ACC112 (cell line): Measurements from ENCODE around the gene SPTB.

ENCODE experiments used
- H2AFZ ChIP-seq: fragments of 200-600 bp; sonication (generic); one replicate; pipeline ENCODE4 v1.6.0; 2017; ENCODE audit warnings: antibody characterized with exemption, low read length; ENCODE audit not compliant: unreplicated experiment
- H3K27ac ChIP-seq: fragments of 200-600 bp; sonication (generic); 2 replicates; pipeline ENCODE4 v1.5.1; 2014; ENCODE audit warnings: low read depth, mild to moderate bottlenecking, antibody characterized with exemption, low read length, moderate library complexity
- H3K27me3 ChIP-seq: fragments of 200-600 bp; sonication (generic); 2 replicates; pipeline ENCODE4 v1.6.1; 2014; ENCODE audit warnings: mild to moderate bottlenecking, antibody characterized with exemption, low read length, moderate library complexity, mixed read lengths; ENCODE audit not compliant: insufficient read depth
- H3K36me3 ChIP-seq: fragments of 200-600 bp; sonication (generic); 2 replicates; pipeline ENCODE4 v1.6.1; 2016; ENCODE audit warnings: mild to moderate bottlenecking, antibody characterized with exemption, low read length, moderate library complexity, mixed read lengths; ENCODE audit not compliant: insufficient read depth
- H3K4me1 ChIP-seq: fragments of 200-600 bp; sonication (generic); one replicate; pipeline ENCODE4 v1.6.1; 2016; ENCODE audit warnings: low read length, mixed read lengths; ENCODE audit not compliant: insufficient read depth, unreplicated experiment, control insufficient read depth
- H3K4me3 ChIP-seq: fragments of 200-600 bp; sonication (generic); 2 replicates; pipeline ENCODE4 v1.5.1; 2014; ENCODE audit warnings: mild to moderate bottlenecking, low read depth, low read length
- H3K79me2 ChIP-seq: fragments of 200-600 bp; sonication (generic); one replicate; pipeline ENCODE4 v1.6.0; 2016; ENCODE audit warnings: low read length; ENCODE audit not compliant: control insufficient read depth, unreplicated experiment, insufficient read depth

SPTB gene

GRCh38 chr14:64721391-64721791 is 158.3 kb downstream of the SPTB start:
- H3K36me3 ChIP-seq = no peaks in the 10 kb centered on the region
- H3K4me3 ChIP-seq = no peak overlapping the region
- H2AFZ ChIP-seq = no peak overlapping the region
- no peaks in the 10 kb centered on the region for H3K79me2 ChIP-seq
- H3K27me3 ChIP-seq = no peaks in the 10 kb centered on the region
- H3K27ac ChIP-seq = no peak overlapping the region
- H3K4me1 ChIP-seq = peaks cover 8% of the 10 kb centered on the region

GRCh38 chr14:64720131-64720576 is 159.6 kb downstream of the SPTB start:
- no peak overlapping the region for H3K27ac ChIP-seq

DNA sequence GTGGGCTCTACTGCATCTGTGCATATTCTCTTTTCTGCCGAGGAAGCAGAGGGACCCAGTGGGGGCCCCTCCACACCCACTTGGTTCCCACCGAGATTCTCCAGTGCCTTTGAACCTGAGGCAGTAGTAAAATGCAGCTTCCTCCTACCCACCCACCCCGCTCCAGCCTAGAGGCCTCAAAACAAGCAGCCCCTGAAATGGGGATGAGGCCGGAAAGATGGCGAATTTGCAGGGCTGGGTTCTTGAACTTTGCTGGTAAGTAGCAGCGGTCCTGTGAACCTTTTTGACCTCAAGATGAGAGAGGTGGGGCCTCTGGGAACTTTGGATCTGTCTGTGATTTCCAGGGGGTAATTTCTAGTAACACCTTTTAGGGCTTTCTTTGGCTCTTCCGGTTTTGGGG is 160.1 kb downstream of the SPTB start:
- Histone ChIP-seq H3K27me3 (no peaks in the 10 kb centered on the region), H3K4me1 (peaks cover 4% of the 10 kb centered on the region), H2AFZ (no peak overlapping the region), H3K36me3 (no peaks in the 10 kb centered on the region), H3K4me3 (no peak overlapping the region), H3K27ac (no peak overlapping the region), H3K79me2 (no peaks in the 10 kb centered on the region)

More at GRCh38 chr14:64720131-64720576, 159.6 kb downstream of the SPTB start:
- H3K4me1 ChIP-seq = peaks cover 4% of the 10 kb centered on the region
- H3K79me2 ChIP-seq = no peaks in the 10 kb centered on the region
- no peak overlapping the region for H3K4me3 ChIP-seq
- H3K27me3 ChIP-seq = no peaks in the 10 kb centered on the region
- no peak overlapping the region for H2AFZ ChIP-seq
- no peaks in the 10 kb centered on the region for H3K36me3 ChIP-seq

DNA sequence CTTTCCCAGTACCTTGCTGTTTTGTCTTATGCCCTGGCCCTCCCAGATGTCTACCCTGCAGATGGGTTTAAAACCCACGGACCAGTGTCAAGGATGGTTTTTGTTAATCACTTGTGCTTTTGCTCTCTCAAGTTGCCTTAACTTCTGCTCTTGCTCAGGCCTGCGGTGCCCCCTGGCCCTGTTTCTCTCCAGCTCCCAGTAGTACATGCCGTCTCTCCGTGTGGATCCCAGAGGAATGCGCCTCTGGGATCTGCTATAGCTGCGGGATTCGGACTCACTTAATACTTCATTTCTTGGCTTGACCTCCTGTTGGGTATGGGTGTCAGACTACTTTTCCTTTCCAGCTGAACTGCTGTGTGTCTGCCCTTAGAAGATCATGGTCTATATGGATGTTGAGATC is 160.9 kb downstream of the SPTB start:
- peaks cover 4% of the 10 kb centered on the region for H3K4me1 ChIP-seq
- H3K27ac ChIP-seq = no peak overlapping the region
- H3K27me3 ChIP-seq = no peaks in the 10 kb centered on the region
- no peak overlapping the region for H2AFZ ChIP-seq
- no peaks in the 10 kb centered on the region for H3K36me3 ChIP-seq
- H3K79me2 ChIP-seq = no peaks in the 10 kb centered on the region
- no peak overlapping the region for H3K4me3 ChIP-seq

- Histone ChIP-seq H3K4me1 (peaks cover 4% of the 10 kb centered on the region), H3K4me3 (no peak overlapping the region), H3K27me3 (no peaks in the 10 kb centered on the region), H3K36me3 (no peaks in the 10 kb centered on the region), H3K27ac (no peak overlapping the region), H2AFZ (no peak overlapping the region), H3K79me2 (no peaks in the 10 kb centered on the region)
Observed at GRCh38 chr14:64717870-64718269, 161.8 kb downstream of the SPTB start.

GRCh38 chr14:64715628-64716412 is 163.9 kb downstream of the SPTB start:
- Histone ChIP-seq H3K4me1 (peaks cover 4% of the 10 kb centered on the region), H3K79me2 (no peaks in the 10 kb centered on the region), H3K27me3 (no peaks in the 10 kb centered on the region; the same call in 1 of the 2 replicates), H3K36me3 (no peaks in the 10 kb centered on the region), H3K27ac (no peak overlapping the region), H3K4me3 (no peak overlapping the region), H2AFZ (no peak overlapping the region)

- Histone ChIP-seq H2AFZ (no peak overlapping the region), H3K79me2 (no peaks in the 10 kb centered on the region), H3K27me3 (no peaks in the 10 kb centered on the region; the same call in 1 of the 2 replicates), H3K27ac (no peak overlapping the region), H3K4me1 (no peaks in the 10 kb centered on the region), H3K36me3 (no peaks in the 10 kb centered on the region), H3K4me3 (no peak overlapping the region)
Observed at GRCh38 chr14:64715146-64715627, 164.5 kb downstream of the SPTB start.

DNA sequence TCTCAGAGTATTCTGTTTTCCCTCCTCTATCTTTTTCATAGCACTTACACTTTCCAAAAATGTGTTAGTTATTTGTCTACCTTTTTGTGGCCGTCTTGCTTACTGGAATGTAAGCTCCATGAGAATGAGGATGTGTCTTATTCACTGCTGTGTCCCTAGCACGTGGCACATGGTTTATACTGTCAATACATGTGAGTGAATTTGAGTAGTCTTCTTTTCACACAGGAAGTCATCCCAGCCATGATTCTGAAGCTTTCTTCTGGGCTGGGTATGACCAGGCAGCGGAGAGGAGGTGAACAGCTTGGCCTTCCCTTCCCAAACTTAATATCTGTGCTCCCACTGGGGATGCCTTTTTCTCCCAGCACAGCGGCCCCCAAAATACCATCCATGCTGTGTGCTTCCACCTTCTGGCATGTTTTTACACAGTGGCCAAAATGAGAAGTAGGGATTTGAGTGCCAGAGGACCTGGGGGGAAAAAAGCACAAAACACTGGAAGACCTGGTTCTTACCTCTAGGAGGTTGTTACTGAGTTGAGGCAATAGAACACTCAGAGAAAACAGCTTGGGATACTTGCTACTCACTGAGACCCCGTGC is 165.2 kb downstream of the SPTB start:
- no peak overlapping the region for H3K4me3 ChIP-seq
- H3K36me3 ChIP-seq = no peaks in the 10 kb centered on the region
- no peaks in the 10 kb centered on the region for H3K79me2 ChIP-seq
- no peaks in the 10 kb centered on the region for H3K4me1 ChIP-seq
- H3K27me3 ChIP-seq = no peaks in the 10 kb centered on the region; the same call in 1 of the 2 replicates
- H3K27ac ChIP-seq = no peak overlapping the region
- no peak overlapping the region for H2AFZ ChIP-seq

GRCh38 chr14:64713677-64714076 is 166.0 kb downstream of the SPTB start:
- Histone ChIP-seq H3K4me3 (no peak overlapping the region), H2AFZ (no peak overlapping the region), H3K27me3 (no peaks in the 10 kb centered on the region; the same call in 1 of the 2 replicates), H3K27ac (no peak overlapping the region), H3K36me3 (no peaks in the 10 kb centered on the region), H3K79me2 (no peaks in the 10 kb centered on the region), H3K4me1 (no peaks in the 10 kb centered on the region)

- Histone ChIP-seq H3K27me3 (no peaks in the 10 kb centered on the region; the same call in 1 of the 2 replicates), H3K27ac (no peak overlapping the region), H3K36me3 (no peaks in the 10 kb centered on the region), H3K79me2 (no peaks in the 10 kb centered on the region), H3K4me1 (peaks cover 11% of the 10 kb centered on the region), H3K4me3 (no peak overlapping the region), H2AFZ (no peak overlapping the region)
Observed at GRCh38 chr14:64711039-64711438, 168.7 kb downstream of the SPTB start.

- Histone ChIP-seq H3K4me1 (peaks cover 11% of the 10 kb centered on the region), H3K4me3 (no peak overlapping the region), H3K27ac (no peak overlapping the region), H3K79me2 (no peaks in the 10 kb centered on the region), H3K27me3 (no peaks in the 10 kb centered on the region; the same call in 1 of the 2 replicates), H3K36me3 (no peaks in the 10 kb centered on the region), H2AFZ (no peak overlapping the region)
Observed at GRCh38 chr14:64709126-64709525, 170.6 kb downstream of the SPTB start.
